ENCODE data around the gene LRRK1. TPM values are rescaled to one million over a fixed set of nuclear protein-coding genes. Genes with fewer than 3 reads are reported as not detected.

Gene LRRK1
- polyA plus RNA-seq, 2 of the 4 experiments (the other 2 are of a cell fraction): 12.2 to 17.7 TPM

GRCh38 chr15:100893964-100894295 lies 25.2 kb upstream of the LRRK1 start:
- H3K27ac ChIP-seq: no peak overlapping the region
- ATAC-seq: no peak

DNA sequence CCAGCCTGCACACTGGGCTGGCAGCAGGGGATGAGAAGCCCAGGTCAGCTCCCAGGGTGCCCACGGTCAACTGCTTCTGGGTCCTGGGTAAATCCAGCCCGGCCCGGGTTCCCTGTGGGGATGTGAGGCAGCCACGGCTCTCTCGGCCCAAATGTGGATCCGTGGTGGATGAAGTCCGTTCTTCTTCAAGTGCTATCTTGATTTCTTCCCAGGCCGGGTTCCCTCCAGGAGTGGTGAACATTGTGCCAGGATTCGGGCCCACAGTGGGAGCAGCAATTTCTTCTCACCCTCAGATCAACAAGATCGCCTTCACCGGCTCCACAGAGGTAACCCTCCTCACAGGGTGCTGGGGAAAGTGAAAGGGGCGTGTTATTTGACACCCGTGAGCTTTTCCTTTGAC lies 23.4 kb upstream of the LRRK1 start:
- no peaks in the 10 kb centered on the region for H3K9me3 ChIP-seq
- WGBS (ENCODE audit: missing lambda C conversion rate): 85% methylated on average over 13 of the region's 13 CpGs
- no peak overlapping the region for H3K27ac ChIP-seq
- CTCF ChIA-PET: interaction anchor here (0.6 to 4.1 kb wide), 9 partner anchors 9 to 362 kb away, joined by 3 to 28 read pairs (median 5); partner anchors contain the start of gene LRRK1
- H3K4me1 ChIP-seq: no peaks in the 10 kb centered on the region
- FAIRE-seq (no peak), DNase-seq (ENCODE audit: low read depth in 1 of 2, low spot score in 1 of 2) (no peak), ATAC-seq (no peak)
- H3K4me2 ChIP-seq: no peak overlapping the region
- TF ChIP-seq POLR2AphosphoS2 (conservative IDR thresholded peaks at IDR 0.05; ENCODE audit: low read length) (no peak), RAD21 (conservative IDR thresholded peaks at IDR 0.05 in 1 of 2, IDR thresholded peaks at IDR 0.05 in 1 of 2) (no peak), ZSCAN20 (CRISPR knock-in tag; IDR thresholded peaks at IDR 0.05) (no peak), JUN (IDR thresholded peaks at IDR 0.05) (no peak), MAZ (IDR thresholded peaks at IDR 0.05; ENCODE audit: borderline replicate concordance, low read depth, low read length) (no peak), FOSL2 (IDR thresholded peaks at IDR 0.05) (no peak), FOSL2 (CRISPR knock-in tag; IDR thresholded peaks at IDR 0.05) (no peak), JUNB (IDR thresholded peaks at IDR 0.05) (no peak)
- TF ChIP-seq, protein P1, sequence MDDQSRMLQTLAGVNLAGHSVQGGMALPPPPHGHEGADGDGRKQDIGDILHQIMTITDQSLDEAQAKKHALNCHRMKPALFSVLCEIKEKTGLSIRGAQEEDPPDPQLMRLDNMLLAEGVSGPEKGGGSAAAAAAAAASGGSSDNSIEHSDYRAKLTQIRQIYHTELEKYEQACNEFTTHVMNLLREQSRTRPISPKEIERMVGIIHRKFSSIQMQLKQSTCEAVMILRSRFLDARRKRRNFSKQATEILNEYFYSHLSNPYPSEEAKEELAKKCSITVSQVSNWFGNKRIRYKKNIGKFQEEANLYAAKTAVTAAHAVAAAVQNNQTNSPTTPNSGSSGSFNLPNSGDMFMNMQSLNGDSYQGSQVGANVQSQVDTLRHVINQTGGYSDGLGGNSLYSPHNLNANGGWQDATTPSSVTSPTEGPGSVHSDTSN (IDR thresholded peaks at IDR 0.05): no peak
- no peak overlapping the region for H3K4me3 ChIP-seq
- POLR2A ChIA-PET: no interaction called here

More at GRCh38 chr15:100893964-100894295, 25.2 kb upstream of the LRRK1 start:
- Histone ChIP-seq H3K4me3 (no peak overlapping the region), H3K4me1 (no peaks in the 10 kb centered on the region), H3K9me3 (no peaks in the 10 kb centered on the region), H3K4me2 (no peak overlapping the region)
- POLR2A ChIA-PET: no interaction called here
- TF ChIP-seq ZFP36 (IDR thresholded peaks at IDR 0.05; ENCODE audit: borderline replicate concordance, partially characterized antibody) (no peak), KDM1A (IDR thresholded peaks at IDR 0.05; ENCODE audit: low read depth) (no peak), ZNF302 (CRISPR knock-in tag; IDR thresholded peaks at IDR 0.05) (no peak), HEYL (CRISPR knock-in tag; IDR thresholded peaks at IDR 0.05) (no peak), POLR2AphosphoS2 (conservative IDR thresholded peaks at IDR 0.05; ENCODE audit: low read length) (no peak), SREBF2 (IDR thresholded peaks at IDR 0.05) (no peak), EHF (CRISPR knock-in tag; IDR thresholded peaks at IDR 0.05) (no peak), RFX5 (IDR thresholded peaks at IDR 0.05) (no peak), HOXA7 (CRISPR knock-in tag; IDR thresholded peaks at IDR 0.05) (no peak), CEBPB (IDR thresholded peaks at IDR 0.05) (no peak), RAD21 (conservative IDR thresholded peaks at IDR 0.05 in 1 of 2, IDR thresholded peaks at IDR 0.05 in 1 of 2) (no peak), HOXB13 (CRISPR knock-in tag; IDR thresholded peaks at IDR 0.05; ENCODE audit: low read depth) (no peak), MYC (IDR thresholded peaks at IDR 0.05; ENCODE audit: borderline replicate concordance, low read length) (no peak), SMC3 (IDR thresholded peaks at IDR 0.05) (no peak)
- TF ChIP-seq, protein P2, sequence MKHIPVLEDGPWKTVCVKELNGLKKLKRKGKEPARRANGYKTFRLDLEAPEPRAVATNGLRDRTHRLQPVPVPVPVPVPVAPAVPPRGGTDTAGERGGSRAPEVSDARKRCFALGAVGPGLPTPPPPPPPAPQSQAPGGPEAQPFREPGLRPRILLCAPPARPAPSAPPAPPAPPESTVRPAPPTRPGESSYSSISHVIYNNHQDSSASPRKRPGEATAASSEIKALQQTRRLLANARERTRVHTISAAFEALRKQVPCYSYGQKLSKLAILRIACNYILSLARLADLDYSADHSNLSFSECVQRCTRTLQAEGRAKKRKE (CRISPR knock-in tag; IDR thresholded peaks at IDR 0.05; ENCODE audit: low read depth): no peak
- CTCF ChIA-PET: interaction anchor here (1.2 to 4.1 kb wide), 3 partner anchors 21 to 221 kb away, joined by 4 to 28 read pairs (median 4); no protein-coding TSS in a partner anchor
- DNase-seq (ENCODE audit: low read depth in 1 of 2, low spot score in 1 of 2) (no peak), FAIRE-seq (no peak)
- WGBS (ENCODE audit: missing lambda C conversion rate): 93% methylated on average over 9 of the region's 9 CpGs

DNA sequence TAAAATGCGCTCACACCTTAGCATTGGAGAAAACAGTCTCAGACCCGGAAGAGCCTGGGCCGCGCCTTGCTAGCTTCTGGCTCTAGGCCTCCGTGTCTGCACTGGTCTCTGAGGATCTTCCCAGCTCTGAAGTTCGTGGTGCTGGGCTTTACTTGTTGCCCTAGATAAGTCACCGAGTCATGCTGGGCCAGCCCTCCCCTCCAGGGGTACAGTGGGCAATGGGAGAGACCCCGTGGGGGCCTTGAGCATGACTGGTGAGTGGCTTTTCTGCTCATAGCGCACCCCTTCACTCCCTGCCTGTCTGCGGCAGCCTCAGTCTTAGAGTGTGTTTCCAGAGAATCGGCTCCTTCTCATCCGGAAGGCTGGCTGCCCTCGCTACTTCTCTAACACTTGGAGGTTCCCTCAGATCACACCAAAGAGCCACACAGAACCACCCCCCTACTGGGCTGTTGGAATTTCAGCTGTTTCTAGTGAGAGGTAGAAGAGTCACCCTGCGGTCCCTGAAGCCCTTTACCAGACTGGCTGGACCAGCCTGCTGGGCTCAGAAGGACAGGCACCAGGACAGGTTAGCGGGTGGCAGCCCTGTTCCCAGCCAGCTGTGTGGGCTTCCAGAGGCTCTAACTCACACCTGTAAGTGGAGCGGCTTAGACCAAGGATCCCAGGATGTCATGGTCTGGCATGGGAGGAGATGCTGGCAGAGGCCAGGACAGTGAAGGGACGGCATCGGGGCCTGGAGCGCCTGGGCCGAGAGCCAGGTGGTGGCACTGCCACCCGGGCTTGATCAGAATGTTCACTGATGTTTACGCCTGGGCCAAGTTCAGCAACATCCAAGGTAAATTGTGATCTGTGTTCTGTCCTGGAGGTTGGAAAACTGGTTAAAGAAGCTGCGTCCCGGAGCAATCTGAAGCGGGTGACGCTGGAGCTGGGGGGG lies 21.7 kb upstream of the LRRK1 start:
- H3K27ac ChIP-seq: no peak overlapping the region
- H3K9me3 ChIP-seq: no peaks in the 10 kb centered on the region
- DNase-seq (ENCODE audit: low read depth in 1 of 2, low spot score in 1 of 2): no peak
- POLR2A ChIA-PET: no interaction called here
- WGBS (ENCODE audit: missing lambda C conversion rate): 89% methylated on average over 26 of the region's 26 CpGs
- CTCF ChIA-PET: interaction anchor here (0.7 to 4.1 kb wide), 10 partner anchors 11 to 226 kb away, joined by 3 to 28 read pairs (median 6); partner anchors contain the start of gene LRRK1
- no peak overlapping the region for H3K4me2 ChIP-seq
- no peak overlapping the region for H3K4me3 ChIP-seq
- no peak for FAIRE-seq
- H3K4me1 ChIP-seq: no peaks in the 10 kb centered on the region
- ATAC-seq: peak in 1 of 2 experiments; percentile 20; a peak in 1 of 6 replicates
- TF ChIP-seq EHMT2 (IDR thresholded peaks at IDR 0.05; ENCODE audit: low read depth) (no peak), ZC3H11A (IDR thresholded peaks at IDR 0.05) (no peak), MAFK (IDR thresholded peaks at IDR 0.05; ENCODE audit: partially characterized antibody) (no peak), POLR2AphosphoS2 (conservative IDR thresholded peaks at IDR 0.05; ENCODE audit: low read length) (no peak), NFE2L2 (conservative IDR thresholded peaks at IDR 0.05; ENCODE audit: low read length) (no peak), GATA3 (IDR thresholded peaks at IDR 0.05; ENCODE audit: borderline replicate concordance) (no peak), CBX2 (IDR thresholded peaks at IDR 0.05; ENCODE audit: borderline replicate concordance, low read depth) (no peak), NR3C1 (IDR thresholded peaks at IDR 0.05) (no peak), MAZ (IDR thresholded peaks at IDR 0.05; ENCODE audit: borderline replicate concordance, low read depth, low read length) (no peak), ZNF302 (CRISPR knock-in tag; IDR thresholded peaks at IDR 0.05) (no peak), NPAS2 (CRISPR knock-in tag; IDR thresholded peaks at IDR 0.05; ENCODE audit: borderline replicate concordance) (no peak)
- TF ChIP-seq, protein P3, sequence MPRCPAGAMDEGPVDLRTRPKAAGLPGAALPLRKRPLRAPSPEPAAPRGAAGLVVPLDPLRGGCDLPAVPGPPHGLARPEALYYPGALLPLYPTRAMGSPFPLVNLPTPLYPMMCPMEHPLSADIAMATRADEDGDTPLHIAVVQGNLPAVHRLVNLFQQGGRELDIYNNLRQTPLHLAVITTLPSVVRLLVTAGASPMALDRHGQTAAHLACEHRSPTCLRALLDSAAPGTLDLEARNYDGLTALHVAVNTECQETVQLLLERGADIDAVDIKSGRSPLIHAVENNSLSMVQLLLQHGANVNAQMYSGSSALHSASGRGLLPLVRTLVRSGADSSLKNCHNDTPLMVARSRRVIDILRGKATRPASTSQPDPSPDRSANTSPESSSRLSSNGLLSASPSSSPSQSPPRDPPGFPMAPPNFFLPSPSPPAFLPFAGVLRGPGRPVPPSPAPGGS (IDR thresholded peaks at IDR 0.05): no peak

Data from A549 (cell line).